ENCODE measurements around the gene TSPEAR. TPM values are rescaled to one million over a fixed set of nuclear protein-coding genes. Genes with fewer than 3 reads are reported as not detected.
"Not testable (repeated sequence)": the region's sequence is repeated elsewhere in the genome, so short reads cannot be mapped to it uniquely, and the experiment has no call there.

Gene TSPEAR
- total RNA-seq, 1 donor from 2014 or later, result not detected

DNA sequence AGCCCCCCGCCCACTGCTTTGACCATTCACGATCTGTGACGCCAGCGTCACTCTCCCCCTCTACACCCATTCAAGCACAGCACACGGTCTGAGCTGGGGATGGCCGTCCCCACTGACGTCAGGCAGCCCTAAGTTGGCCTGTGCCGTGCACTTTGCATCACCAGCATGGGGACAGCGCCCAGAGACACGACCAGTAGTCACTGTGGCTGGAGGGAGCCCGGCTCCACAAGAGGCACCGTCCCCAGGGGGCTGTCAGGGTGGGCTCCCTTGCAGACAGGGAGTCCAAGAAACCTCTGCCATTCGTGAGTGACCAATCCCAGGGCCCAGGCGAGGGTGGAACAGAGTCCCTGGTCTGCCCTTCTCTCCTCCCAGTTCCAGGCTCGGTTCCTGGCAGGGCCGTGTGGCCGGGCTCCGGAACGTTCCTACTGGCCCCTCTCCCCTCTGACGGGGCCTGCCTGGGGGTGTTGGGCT is 97.2 kb downstream of the TSPEAR start:
- DNase-seq (ENCODE audit: low spot score), result no peak
- no peak for ATAC-seq

DNA sequence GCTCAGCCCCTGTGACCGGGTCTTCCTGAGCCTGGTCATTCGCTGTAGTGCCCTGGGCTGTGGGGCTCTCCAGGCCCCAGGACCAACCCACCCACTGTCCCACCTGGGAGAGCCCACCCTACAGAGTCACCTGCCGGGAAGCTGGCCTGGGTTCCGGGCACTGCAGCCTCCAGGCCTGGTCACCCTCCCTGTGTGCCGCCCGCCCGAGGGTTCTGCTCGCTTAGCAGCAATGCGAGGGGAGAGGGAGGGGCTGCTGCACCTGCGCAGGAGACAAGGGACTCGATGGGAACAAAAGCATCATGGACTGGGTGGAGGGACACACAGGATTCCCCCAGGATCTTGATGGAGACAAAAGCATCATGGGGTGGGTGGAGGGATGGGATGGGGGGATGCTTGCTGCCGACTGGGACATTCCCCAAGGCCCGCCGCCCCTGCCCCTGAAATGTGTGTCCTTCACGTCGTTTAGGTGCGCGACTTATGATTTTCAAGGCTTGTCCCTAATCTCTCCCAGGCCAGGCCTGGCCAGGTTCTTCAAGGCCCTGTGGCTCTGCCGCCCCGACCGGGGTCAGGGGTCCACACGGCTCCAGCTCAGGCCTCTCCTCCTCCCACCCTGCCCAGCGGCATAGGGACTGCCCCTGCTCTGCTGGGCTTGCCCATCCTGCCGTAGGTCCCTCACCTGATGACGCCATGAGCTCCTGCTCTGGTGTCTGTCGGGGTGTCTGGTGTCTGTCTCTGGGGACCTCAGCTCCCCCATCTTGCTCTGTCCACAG is 97.8 kb downstream of the TSPEAR start:
- DNase-seq (ENCODE audit: low spot score) (no peak), ATAC-seq (no peak)

DNA sequence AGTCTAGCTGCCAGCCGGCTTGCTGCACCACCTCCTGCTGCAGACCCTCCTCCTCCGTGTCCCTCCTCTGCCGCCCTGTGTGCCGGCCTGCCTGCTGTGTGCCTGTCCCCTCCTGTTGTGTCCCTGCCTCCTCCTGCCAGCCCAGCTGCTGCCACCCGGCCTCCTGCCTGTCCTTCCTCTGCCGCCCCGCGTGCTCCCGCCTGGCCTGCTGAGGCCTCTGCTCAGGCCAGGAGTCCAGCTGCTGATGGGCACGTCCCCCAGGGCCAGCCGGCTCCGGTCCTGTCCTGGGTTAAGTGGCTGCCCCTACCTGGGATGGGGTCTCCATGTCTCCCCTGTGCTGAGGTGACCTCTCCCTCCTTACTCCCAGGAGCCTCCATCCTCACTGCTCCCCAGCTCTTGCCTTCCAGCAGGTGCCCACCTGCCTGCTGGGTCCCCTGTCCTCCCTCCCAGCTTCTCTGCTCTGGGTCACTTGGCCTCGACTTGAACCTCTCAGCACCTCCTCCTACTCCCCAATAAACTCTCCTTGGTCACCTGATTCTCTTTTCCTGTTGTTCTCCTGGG is 98.6 kb downstream of the TSPEAR start:
- ATAC-seq, result no peak
- DNase-seq (ENCODE audit: low spot score), result no peak

DNA sequence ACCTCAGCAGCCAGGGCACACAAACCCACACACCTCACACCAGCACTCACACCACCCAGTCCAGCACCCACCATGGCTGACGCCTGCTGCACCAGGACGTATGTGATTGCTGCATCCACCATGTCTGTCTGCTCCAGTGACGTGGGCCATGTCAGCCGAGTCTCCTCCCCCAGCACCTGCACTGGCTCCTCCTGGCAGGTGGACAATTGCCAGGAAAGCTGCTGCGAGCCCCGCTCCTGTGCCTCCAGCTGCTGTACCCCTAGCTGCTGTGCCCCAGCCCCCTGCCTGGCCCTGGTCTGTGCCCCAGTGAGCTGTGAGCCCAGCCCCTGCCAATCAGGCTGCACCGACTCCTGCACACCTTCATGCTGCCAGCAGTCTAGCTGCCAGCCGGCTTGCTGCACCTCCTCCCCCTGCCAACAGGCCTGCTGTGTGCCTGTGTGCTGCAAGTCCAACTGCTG is 99.3 kb downstream of the TSPEAR start, which contains the start of gene KRTAP10-8:
KRTAP10-8 (plus strand) TSS at position 51 of the 458 bp plus-strand sequence; CDS start at position 73, 22 bp downstream.
- no peak for ATAC-seq
- no peak for DNase-seq (ENCODE audit: low spot score)

- ATAC-seq (no peak), DNase-seq (ENCODE audit: low spot score) (no peak)
Observed at GRCh38 chr21:44611551-44611950, 99.8 kb downstream of the TSPEAR start.

DNA sequence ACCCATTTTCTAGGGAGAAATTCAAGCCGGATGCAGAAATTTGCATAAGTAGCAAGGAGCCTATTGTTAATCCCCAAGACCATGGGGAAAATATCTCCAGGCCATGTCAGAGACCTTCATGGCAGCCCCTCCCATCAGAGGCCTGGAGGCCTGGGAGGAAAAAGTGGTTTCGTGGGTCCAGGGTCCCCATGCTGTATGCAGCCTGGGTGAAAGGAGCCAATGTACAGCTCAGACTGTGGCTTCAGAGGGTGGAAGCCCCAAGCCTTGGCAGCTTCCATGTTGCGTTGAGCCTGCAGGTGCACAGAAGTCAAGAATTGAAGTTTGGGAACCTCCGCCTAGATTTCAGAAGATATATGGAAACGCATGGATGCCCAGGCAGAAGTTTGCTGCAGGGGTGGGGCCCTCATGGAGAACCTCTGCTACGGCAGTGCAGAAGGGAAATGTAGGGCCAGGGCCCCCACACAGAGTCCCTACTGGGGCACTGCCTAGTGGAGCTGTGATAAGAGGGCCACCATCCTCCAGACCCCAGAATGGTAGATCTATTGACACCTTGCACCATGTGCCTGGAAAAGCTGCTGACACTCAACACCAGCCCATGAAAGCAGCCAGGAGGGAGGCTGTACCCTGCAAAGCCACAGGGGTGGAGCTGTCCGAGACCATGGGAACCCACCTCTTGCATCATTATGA is 101.1 kb downstream of the TSPEAR start:
- not testable (repeated sequence) for ATAC-seq; DNase-seq (ENCODE audit: low spot score)

- DNase-seq (ENCODE audit: low spot score) (no peak), ATAC-seq (no peak)
Observed at GRCh38 chr21:44609193-44609592, 102.2 kb downstream of the TSPEAR start.

DNA sequence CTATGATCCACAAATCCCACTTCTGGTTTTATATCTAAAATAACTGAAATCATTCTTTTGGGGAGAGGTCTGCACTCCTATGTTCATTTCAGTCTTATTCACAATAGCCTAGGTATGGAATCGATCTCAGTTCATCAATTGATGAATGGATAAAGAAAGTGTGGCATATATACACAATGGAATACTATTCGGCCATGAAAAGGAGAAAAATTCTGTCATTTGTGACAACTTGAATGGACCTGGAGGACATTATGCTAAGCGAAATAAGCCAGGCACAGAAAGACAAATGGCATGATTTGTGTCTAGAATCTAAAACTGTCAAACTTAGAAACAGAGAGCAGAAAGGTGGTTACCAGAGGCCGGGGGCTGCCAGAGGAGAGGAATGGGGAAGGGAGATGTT is 104.9 kb downstream of the TSPEAR start:
- ATAC-seq, result no peak
- DNase-seq (ENCODE audit: low spot score), result no peak

DNA sequence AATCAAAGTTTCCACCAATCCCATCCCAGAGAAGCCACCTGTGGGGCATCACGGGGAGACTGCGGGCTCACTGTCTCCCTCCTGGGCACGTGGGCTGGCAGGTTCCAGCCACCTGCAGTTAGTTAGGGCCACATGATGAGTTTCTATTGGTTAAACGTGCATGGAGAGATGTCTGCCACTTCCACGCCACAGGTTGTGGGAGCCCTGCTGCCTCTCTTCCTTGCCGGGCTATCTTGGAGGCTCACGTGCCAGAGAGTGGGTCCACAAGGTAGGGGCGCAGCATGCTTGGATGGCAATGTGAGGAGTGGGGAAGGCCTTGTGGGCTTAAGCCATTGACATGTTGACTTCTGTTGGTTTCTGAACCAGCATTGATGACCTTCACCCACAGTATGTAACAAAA is 107.5 kb downstream of the TSPEAR start:
- no peak for ATAC-seq
- DNase-seq (ENCODE audit: low spot score), result no peak

DNA sequence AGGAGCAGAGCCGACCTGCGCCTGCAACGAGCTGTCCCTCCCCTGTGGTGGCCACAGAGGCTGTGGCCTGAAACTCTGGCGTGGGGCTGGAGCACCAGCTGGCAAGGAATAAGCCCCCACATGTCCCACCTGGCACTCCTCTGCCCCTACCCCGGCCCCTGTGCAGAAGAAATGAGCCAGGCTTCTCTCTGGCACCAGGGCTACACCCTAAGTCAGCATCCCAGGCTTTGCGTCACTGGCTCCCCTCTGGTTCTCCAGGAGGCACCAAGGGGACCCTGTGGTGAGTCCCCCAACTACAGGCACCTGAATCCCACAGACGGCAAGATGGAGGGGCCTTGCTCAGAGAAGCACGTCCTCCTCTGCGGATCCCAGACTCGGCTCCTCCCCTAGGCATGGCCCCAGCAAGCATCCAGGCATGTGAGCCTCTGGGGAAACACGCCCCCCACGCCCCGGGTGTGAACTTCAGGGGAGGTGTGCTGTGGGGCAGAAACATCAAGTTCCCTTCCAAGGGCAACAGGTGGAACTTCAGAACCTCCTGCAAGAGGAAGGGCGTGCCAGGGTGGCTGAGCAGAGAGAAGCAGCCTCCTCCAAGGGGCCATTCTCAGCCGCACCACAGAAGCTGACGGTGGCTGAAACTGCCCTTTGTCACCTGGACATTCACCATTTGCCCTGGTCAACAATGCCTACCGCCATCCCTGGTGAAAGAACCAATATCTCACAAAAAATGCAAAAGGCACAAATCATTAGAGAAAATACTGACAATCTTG is 108.1 kb downstream of the TSPEAR start:
- no peak for ATAC-seq
- no peak for DNase-seq (ENCODE audit: low spot score)

DNA sequence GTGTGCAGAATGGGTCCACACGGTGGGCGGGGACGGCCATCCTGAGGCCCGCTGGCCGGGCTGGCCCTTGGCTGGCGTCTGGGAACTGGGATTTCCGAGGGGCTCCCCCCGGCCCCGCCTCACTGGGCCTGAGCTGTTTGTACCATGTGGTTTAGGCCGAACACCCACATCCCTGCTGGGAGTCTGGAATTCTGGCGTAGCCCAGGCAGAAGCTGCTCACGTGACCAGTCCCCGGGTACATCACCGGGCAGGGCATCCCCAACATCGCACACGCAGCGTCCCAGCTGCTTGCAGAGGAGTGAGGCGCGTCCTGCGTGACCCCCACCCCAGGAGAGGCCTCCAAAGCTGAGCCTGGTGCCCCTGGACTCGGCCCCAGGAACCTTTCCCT is 108.9 kb downstream of the TSPEAR start:
- DNase-seq (ENCODE audit: low spot score), result no peak
- no peak for ATAC-seq

DNA sequence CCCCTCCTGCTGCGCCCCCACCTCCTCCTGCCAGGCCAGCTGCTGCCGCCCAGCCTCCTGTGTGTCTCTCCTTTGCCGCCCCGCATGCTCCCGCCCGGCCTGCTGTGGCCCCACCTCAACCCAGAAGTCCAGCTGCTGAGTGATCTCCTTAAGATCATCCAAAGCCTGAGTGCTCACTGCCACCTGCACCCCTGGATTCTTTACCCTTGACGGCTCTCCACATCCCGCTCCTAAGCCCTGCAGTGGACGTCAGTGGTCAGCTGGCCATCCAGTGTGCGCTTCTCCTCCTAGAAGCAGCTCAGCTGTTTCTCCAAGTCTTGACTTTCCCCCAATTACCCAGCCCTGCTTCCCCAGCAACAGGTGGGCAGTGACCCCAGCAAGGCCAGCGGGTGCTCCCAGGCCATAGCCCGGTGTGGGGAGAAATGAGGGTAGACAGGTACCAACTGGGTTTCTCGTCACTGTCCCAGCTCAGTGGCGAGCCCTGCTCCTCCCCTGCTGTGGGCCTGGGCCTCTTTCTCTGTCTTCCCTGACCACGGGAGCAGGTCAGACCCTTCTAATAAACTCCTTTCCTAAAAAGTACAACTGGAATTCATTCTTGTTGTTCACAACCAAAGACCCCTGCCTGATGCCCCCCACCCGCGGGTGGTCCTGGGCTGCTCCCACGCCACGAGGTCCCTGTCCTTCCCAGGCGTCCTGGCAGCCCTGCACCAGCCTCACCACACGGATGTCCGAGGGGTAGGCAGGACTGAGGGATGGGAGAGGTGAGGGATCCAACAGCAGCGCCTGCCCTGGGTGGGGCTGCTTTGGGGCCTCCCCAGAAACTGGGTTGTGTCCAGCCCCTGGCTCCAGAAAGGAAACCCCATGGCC is 109.5 kb downstream of the TSPEAR start:
- no peak for ATAC-seq
- DNase-seq (ENCODE audit: low spot score), result no peak

GRCh38 chr21:44601091-44601490 is 110.3 kb downstream of the TSPEAR start:
- ATAC-seq, result peak; percentile 35
- DNase-seq (ENCODE audit: low spot score), result not testable (repeated sequence)

DNA sequence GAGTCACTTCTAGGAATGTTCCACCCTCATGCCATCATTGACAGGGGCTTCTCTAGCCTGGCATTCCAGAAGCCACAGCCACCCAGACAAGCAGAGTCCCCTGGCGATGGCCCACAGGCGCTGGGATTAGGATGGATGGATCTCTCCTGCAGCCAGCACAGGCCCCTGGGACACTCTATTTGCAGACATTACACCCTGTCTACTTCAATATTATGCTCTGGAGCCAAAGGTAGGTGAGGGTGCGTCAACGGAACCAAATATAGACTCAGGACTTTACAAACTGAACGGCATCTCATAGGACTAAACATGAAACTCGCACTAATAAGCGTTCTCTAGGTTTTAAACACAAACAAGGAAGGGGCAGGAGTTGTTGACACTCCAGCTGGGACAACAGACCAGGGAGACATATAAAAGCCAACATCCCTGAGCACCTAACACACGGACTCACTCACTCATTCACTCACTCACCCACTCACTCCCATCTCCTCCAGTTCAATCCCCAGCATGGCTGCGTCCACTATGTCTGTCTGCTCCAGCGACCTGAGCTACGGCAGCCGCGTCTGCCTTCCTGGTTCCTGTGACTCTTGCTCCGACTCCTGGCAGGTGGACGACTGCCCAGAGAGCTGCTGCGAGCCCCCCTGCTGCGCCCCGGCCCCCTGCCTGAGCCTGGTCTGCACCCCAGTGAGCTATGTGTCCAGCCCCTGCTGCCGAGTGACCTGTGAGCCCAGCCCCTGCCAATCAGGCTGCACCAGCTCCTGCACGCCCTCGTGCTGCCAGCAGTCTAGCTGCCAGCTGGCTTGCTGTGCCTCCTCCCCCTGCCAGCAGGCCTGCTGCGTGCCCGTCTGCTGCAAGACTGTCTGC is 111.0 kb downstream of the TSPEAR start, which contains the start of gene KRTAP10-7:
KRTAP10-7 (plus strand) TSS at position 480 of the 861 bp plus-strand sequence; CDS start at position 505, 25 bp downstream.
- not testable (repeated sequence) for DNase-seq (ENCODE audit: low spot score)
- peak; percentile 66 for ATAC-seq

DNA sequence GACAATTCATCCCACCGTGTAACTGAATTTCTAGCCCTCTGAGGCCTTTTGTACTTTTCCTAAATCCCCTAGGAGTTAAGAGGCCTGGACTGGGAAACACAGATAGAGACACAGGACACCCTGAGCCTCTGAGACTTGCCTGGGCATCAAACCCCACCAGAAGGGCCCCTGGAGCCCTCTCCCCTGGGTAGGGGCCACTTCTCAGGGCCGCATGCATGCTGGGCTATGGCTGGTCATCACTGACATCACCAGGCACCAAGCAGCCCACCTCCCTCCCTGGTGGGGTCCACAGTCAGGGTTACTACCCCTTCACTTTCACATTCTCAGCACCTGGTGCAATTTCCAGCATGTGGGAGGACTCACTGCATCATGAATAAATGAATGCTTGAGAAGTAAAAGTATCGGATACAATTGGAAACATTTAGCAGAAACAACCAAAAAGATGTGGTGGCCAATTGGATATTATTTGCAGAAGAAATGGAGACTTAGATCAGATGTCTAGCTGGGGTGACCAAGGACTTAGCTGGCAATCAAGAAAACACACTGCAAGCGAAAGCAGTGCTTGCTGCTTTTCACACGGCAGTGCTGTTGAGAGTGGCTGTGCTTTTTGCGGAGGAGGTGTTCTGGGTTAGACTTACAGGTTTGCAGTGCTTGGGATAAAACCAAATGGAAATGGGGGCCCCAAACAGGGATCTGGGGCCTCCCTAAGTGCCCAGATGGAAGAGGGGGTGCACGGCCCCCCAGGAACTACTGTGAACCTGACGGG is 111.9 kb downstream of the TSPEAR start:
- no peak for ATAC-seq
- DNase-seq (ENCODE audit: low spot score), result no peak

GRCh38 chr21:44598061-44598460 is 113.3 kb downstream of the TSPEAR start:
- no peak for DNase-seq (ENCODE audit: low spot score)
- ATAC-seq, result no peak

GRCh38 chr21:44596068-44596725 is 115.2 kb downstream of the TSPEAR start:
- no peak for ATAC-seq
- no peak for DNase-seq (ENCODE audit: low spot score)

- ATAC-seq, result no peak
Observed at GRCh38 chr21:44595524-44595923, 115.8 kb downstream of the TSPEAR start.

More at GRCh38 chr21:44595524-44595923, 115.8 kb downstream of the TSPEAR start:
- DNase-seq (ENCODE audit: low spot score), result no peak

All from left lobe of liver (tissue), 2 donors.